Tibial artery (tissue), 4 donors: Measurements from ENCODE around the gene PAPPA2.
"Not testable (repeated sequence)": the region's sequence is repeated elsewhere in the genome, so short reads cannot be mapped to it uniquely, and the experiment has no call there.

Source experiments
- DNase-seq, 2 donors: peaks; one replicate each; pipeline ENCODE4 v3.0.0-alpha.2; 2019
- H3K27ac ChIP-seq, 2 donors: fragments of 200-600 bp; sonication (generic) in 1 of 2; 1 replicate in 1 of 2; 2 replicates in 1 of 2; pipeline ENCODE4 v1.5.1; 2018 to 2019; ENCODE audit warnings: mild to moderate bottlenecking in 1 of 2
- H3K27me3 ChIP-seq, 2 donors: fragments of 200-600 bp; sonication (generic) in 1 of 2; one replicate each; pipeline versions ENCODE4 v1.5.1 to v1.6.0; 2016 to 2019
- H3K36me3 ChIP-seq, 3 donors: fragments of 200-600 bp; sonication (generic) in 2 of 3; one replicate each; pipeline ENCODE4 v1.5.1; 2016 to 2019; ENCODE audit warnings: mild to moderate bottlenecking in 2 of 3
- H3K4me1 ChIP-seq, 4 donors: fragments of 200-600 bp; sonication (generic) in 2 of 4; 1 replicate in 3 of 4; 2 replicates in 1 of 4; pipeline ENCODE4 v1.5.1; 2016 to 2019
- H3K4me3 ChIP-seq, 2 donors: fragments of 200-600 bp; sonication (generic) in 1 of 2; 1 replicate in 1 of 2; 2 replicates in 1 of 2; pipeline ENCODE4 v1.5.1; 2018 to 2019; ENCODE audit warnings: mild to moderate bottlenecking in 2 of 2
- H3K9me3 ChIP-seq, 3 donors: fragments of 200-600 bp; sonication (generic) in 1 of 3; one replicate each; pipeline ENCODE4 v1.5.1; 2016 to 2019
- CTCF ChIP-seq, 2 experiments: fragments of 200-600 bp in 1 of 2; fragments of 450-650 bp in 1 of 2; IDR thresholded peaks; one replicate each; pipeline ENCODE4 v1.5.1; 2017 to 2019; ENCODE audit warnings: antibody characterized with exemption in 2 of 2, mild to moderate bottlenecking in 1 of 2, moderate library complexity in 1 of 2
- intact Hi-C: fragments of 100-400 bp; cut with DNase I; formaldehyde crosslinking; loops from one replicate; pipeline ENCODE4 v1.15.0; 2023; ENCODE audit warnings: low total_unique reads

The PAPPA2 gene

GRCh38 chr1:176741181-176741580 lies 278.2 kb downstream of the PAPPA2 start:
- no peak overlapping the region for H3K27ac ChIP-seq
- no peak for TF ChIP-seq CTCF (IDR thresholded peaks at IDR 0.05)
- H3K4me3 ChIP-seq, result no peak overlapping the region
- intact Hi-C loops, result no loop called here
- DNase-seq, result no peak
- H3K27me3 ChIP-seq, result no peaks in the 10 kb centered on the region
- no peaks in the 10 kb centered on the region for H3K36me3 ChIP-seq
- no peaks in the 10 kb centered on the region for H3K9me3 ChIP-seq
- H3K4me1 ChIP-seq, result no peaks in the 10 kb centered on the region

- Histone ChIP-seq H3K36me3 (no peaks in the 10 kb centered on the region), H3K4me3 (no peak overlapping the region), H3K4me1 (no peaks in the 10 kb centered on the region), H3K27me3 (no peaks in the 10 kb centered on the region), H3K27ac (no peak overlapping the region), H3K9me3 (no peaks in the 10 kb centered on the region)
- no peak for DNase-seq
- intact Hi-C loops, result no loop called here
- no peak for TF ChIP-seq CTCF (IDR thresholded peaks at IDR 0.05)
Observed at GRCh38 chr1:176742322-176742721, 279.3 kb downstream of the PAPPA2 start.

- Histone ChIP-seq H3K4me3 (no peak overlapping the region), H3K27me3 (no peaks in the 10 kb centered on the region), H3K27ac (no peak overlapping the region), H3K36me3 (no peaks in the 10 kb centered on the region), H3K4me1 (no peaks in the 10 kb centered on the region), H3K9me3 (no peaks in the 10 kb centered on the region)
- intact Hi-C loops, result no loop called here
- no peak for TF ChIP-seq CTCF (IDR thresholded peaks at IDR 0.05)
- DNase-seq, result no peak
Observed at GRCh38 chr1:176744142-176744541, 281.2 kb downstream of the PAPPA2 start.

- H3K9me3 ChIP-seq, result no peaks in the 10 kb centered on the region
- no peaks in the 10 kb centered on the region for H3K36me3 ChIP-seq
- DNase-seq, result no peak
- no peak for TF ChIP-seq CTCF (IDR thresholded peaks at IDR 0.05)
- intact Hi-C loops, result no loop called here
- H3K4me3 ChIP-seq, result no peak overlapping the region
- no peaks in the 10 kb centered on the region for H3K4me1 ChIP-seq
- H3K27ac ChIP-seq, result no peak overlapping the region
- H3K27me3 ChIP-seq, result no peaks in the 10 kb centered on the region
Observed at GRCh38 chr1:176745945-176746344, 283.0 kb downstream of the PAPPA2 start.

- H3K36me3 ChIP-seq, result no peaks in the 10 kb centered on the region
- TF ChIP-seq CTCF (IDR thresholded peaks at IDR 0.05), result no peak
- intact Hi-C loops, result no loop called here
- DNase-seq, result no peak
- H3K4me3 ChIP-seq, result no peak overlapping the region
- no peaks in the 10 kb centered on the region for H3K4me1 ChIP-seq
- no peak overlapping the region for H3K27ac ChIP-seq
- no peaks in the 10 kb centered on the region for H3K9me3 ChIP-seq
- no peaks in the 10 kb centered on the region for H3K27me3 ChIP-seq
Observed at GRCh38 chr1:176752505-176752904, 289.5 kb downstream of the PAPPA2 start.

GRCh38 chr1:176754676-176755075 lies 291.7 kb downstream of the PAPPA2 start:
- H3K27me3 ChIP-seq, result no peaks in the 10 kb centered on the region
- no peaks in the 10 kb centered on the region for H3K4me1 ChIP-seq
- no peak for TF ChIP-seq CTCF (IDR thresholded peaks at IDR 0.05)
- H3K4me3 ChIP-seq, result no peak overlapping the region
- intact Hi-C loops, result no loop called here
- H3K9me3 ChIP-seq, result no peaks in the 10 kb centered on the region
- no peaks in the 10 kb centered on the region for H3K36me3 ChIP-seq
- no peak overlapping the region for H3K27ac ChIP-seq
- no peak for DNase-seq

GRCh38 chr1:176756817-176757216 lies 293.8 kb downstream of the PAPPA2 start:
- not testable (repeated sequence) for H3K4me1 ChIP-seq, H3K27ac ChIP-seq

More at GRCh38 chr1:176756817-176757216, 293.8 kb downstream of the PAPPA2 start:
- DNase-seq, H3K9me3 ChIP-seq, intact Hi-C loops, H3K36me3 ChIP-seq, H3K4me3 ChIP-seq, H3K27me3 ChIP-seq: not testable (repeated sequence)
